Measurements from ENCODE around the gene CYB561A3.

DNA sequence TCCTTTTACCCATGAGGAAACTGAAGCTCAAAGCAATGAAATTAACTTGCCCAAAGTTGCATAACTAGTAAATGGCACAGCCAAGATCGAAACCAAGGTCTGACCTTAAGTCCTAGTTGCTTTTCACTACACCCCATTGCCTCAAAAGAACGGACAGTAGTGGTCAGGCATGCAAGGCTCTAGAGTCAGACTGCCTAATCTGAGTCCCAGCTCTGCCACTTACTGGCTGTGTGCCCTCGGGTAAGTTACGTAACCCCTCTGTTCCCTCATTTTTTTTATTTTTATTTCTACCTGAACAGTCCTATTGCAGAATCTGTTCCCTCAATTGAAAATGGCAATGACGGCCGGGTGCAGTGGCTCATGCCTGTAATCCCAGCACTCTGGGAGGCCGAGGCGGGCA, 9.6 kb downstream of the CYB561A3 start:
- TF ChIP-seq, protein P1, sequence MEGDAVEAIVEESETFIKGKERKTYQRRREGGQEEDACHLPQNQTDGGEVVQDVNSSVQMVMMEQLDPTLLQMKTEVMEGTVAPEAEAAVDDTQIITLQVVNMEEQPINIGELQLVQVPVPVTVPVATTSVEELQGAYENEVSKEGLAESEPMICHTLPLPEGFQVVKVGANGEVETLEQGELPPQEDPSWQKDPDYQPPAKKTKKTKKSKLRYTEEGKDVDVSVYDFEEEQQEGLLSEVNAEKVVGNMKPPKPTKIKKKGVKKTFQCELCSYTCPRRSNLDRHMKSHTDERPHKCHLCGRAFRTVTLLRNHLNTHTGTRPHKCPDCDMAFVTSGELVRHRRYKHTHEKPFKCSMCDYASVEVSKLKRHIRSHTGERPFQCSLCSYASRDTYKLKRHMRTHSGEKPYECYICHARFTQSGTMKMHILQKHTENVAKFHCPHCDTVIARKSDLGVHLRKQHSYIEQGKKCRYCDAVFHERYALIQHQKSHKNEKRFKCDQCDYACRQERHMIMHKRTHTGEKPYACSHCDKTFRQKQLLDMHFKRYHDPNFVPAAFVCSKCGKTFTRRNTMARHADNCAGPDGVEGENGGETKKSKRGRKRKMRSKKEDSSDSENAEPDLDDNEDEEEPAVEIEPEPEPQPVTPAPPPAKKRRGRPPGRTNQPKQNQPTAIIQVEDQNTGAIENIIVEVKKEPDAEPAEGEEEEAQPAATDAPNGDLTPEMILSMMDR (IDR thresholded peaks at IDR 0.05; ENCODE audit: low read depth, low read length), result no peak
- TF ChIP-seq POLR2A (IDR thresholded peaks at IDR 0.05; ENCODE audit: extremely low read depth, insufficient read length) (no peak), MYC (IDR thresholded peaks at IDR 0.05; ENCODE audit: low read depth, low read length) (no peak)
